H54 (cell line): Measurements from ENCODE around the gene STRADB.

Source experiments
- DNase-seq: peaks from one replicate; pipeline ENCODE4 v3.0.0; 2011; ENCODE audit warnings: low spot score, mixed read lengths; ENCODE audit not compliant: insufficient read length
- FAIRE-seq: peaks from 3 replicates; lab custom pipeline; 2011; peaks lifted over from hg19 to GRCh38; lab: Jason Lieb, UNC
- POLR2A ChIP-seq: IDR thresholded peaks from 2 replicates; pipeline ENCODE4 v1.6.1; 2011; ENCODE audit warnings: low read depth, mild to moderate bottlenecking, low read length

The STRADB gene

GRCh38 chr2:201451292-201452057 lies at the start of gene STRADB, which contains the start of gene TRAK2:
STRADB (plus strand) TSS chr2:201451740; CDS start chr2:201454841, 3,101 bp downstream.
TRAK2 (minus strand) TSS chr2:201451458; CDS start chr2:201420507, 30,951 bp downstream.
- DNase-seq (peak; percentile 80), FAIRE-seq (peak; percentile 90)
- TF ChIP-seq POLR2A, result peak; percentile 92

- no peak for TF ChIP-seq POLR2A
- no peak for FAIRE-seq
Observed at GRCh38 chr2:201401815-201402214, 49.7 kb upstream of the STRADB start.

GRCh38 chr2:201402651-201403562 lies 48.6 kb upstream of the STRADB start:
- DNase-seq, result no peak
- TF ChIP-seq POLR2A, result no peak
- peak; percentile 38 for FAIRE-seq

More at GRCh38 chr2:201401815-201402214, 49.7 kb upstream of the STRADB start:
- DNase-seq, result no peak

- DNase-seq (no peak), FAIRE-seq (peak; percentile 70)
- no peak for TF ChIP-seq POLR2A
Observed at GRCh38 chr2:201403880-201404279, 47.7 kb upstream of the STRADB start.

GRCh38 chr2:201404699-201405280 lies 46.8 kb upstream of the STRADB start:
- DNase-seq, result no peak
- TF ChIP-seq POLR2A, result no peak
- peak; percentile 69 for FAIRE-seq

GRCh38 chr2:201406077-201406662 lies 45.4 kb upstream of the STRADB start:
- FAIRE-seq (peak; percentile 82), DNase-seq (no peak)

GRCh38 chr2:201407265-201407664 lies 44.3 kb upstream of the STRADB start:
- FAIRE-seq (peak; percentile 90), DNase-seq (no peak)
- TF ChIP-seq POLR2A, result no peak

More at GRCh38 chr2:201406077-201406662, 45.4 kb upstream of the STRADB start:
- no peak for TF ChIP-seq POLR2A

GRCh38 chr2:201408931-201409330 lies 42.6 kb upstream of the STRADB start:
- TF ChIP-seq POLR2A, result no peak
- DNase-seq (no peak), FAIRE-seq (no peak)

- TF ChIP-seq POLR2A, result no peak
- FAIRE-seq, result peak; percentile 71
- DNase-seq, result no peak
Observed at GRCh38 chr2:201411421-201411820, 40.1 kb upstream of the STRADB start.

GRCh38 chr2:201413143-201413542 lies 38.4 kb upstream of the STRADB start:
- peak; percentile 6 for FAIRE-seq
- DNase-seq, result no peak
- TF ChIP-seq POLR2A, result no peak

- DNase-seq, result no peak
- FAIRE-seq, result peak; percentile 30
- no peak for TF ChIP-seq POLR2A
Observed at GRCh38 chr2:201413552-201413951, 38.0 kb upstream of the STRADB start.

GRCh38 chr2:201414099-201415023 lies 37.2 kb upstream of the STRADB start:
- DNase-seq (no peak), FAIRE-seq (peak; percentile 86)
- no peak for TF ChIP-seq POLR2A

- TF ChIP-seq POLR2A, result no peak
- DNase-seq, result no peak
- FAIRE-seq, result no peak
Observed at GRCh38 chr2:201415149-201415548, 36.4 kb upstream of the STRADB start.
